Heart left ventricle (tissue), 16 donors: ENCODE results near the gene NDUFS8. TPM values are rescaled to one million over a fixed set of nuclear protein-coding genes. Genes with fewer than 3 reads are reported as not detected.
A peak's percentile ranks its signal among the peaks of the same experiment; 100 is the strongest.

Experiments used
- ATAC-seq, 4 donors: fragments of 200-7000 bp; cut with Tn5 transposase; one replicate each; pipeline ENCODE4 v1.9.1; 2020 to 2022; ENCODE audit warnings: moderate library complexity in 4 of 4, mild to moderate bottlenecking in 3 of 4, moderate number of reproducible peaks in 1 of 4
- DNase-seq, 5 donors: peaks; one replicate each; pipeline ENCODE4 v3.0.0-alpha.2; 2020
- H3K27ac ChIP-seq, 12 donors: fragments of 200-600 bp; sonication (generic) in 4 of 12; one replicate each; pipeline versions ENCODE4 v1.5.0 to v1.8.0; 2016 to 2022; ENCODE audit warnings: mild to moderate bottlenecking in 2 of 12
- H3K27me3 ChIP-seq, 9 donors: fragments of 200-600 bp; sonication (generic) in 2 of 9; one replicate each; pipeline versions ENCODE4 v1.5.1 to v1.8.0; 2016 to 2022; ENCODE audit warnings: mild to moderate bottlenecking in 3 of 9
- H3K36me3 ChIP-seq, 9 donors: fragments of 200-600 bp; sonication (generic) in 2 of 9; one replicate each; pipeline versions ENCODE4 v1.5.0 to v1.8.0; 2018 to 2022; ENCODE audit warnings: mild to moderate bottlenecking in 2 of 9
- H3K4me1 ChIP-seq, 12 donors: fragments of 200-600 bp; sonication (generic) in 4 of 12; one replicate each; pipeline versions ENCODE4 v1.5.0 to v1.8.0; 2016 to 2022; ENCODE audit warnings: mild to moderate bottlenecking in 3 of 12
- H3K4me3 ChIP-seq, 12 donors: fragments of 200-600 bp; sonication (generic) in 4 of 12; one replicate each; pipeline versions ENCODE4 v1.5.0 to v1.8.0; 2017 to 2022; ENCODE audit warnings: mild to moderate bottlenecking in 9 of 12, moderate library complexity in 4 of 12
- H3K9me3 ChIP-seq, 12 donors: fragments of 200-600 bp; sonication (generic) in 4 of 12; one replicate each; pipeline versions ENCODE4 v1.5.0 to v1.8.0; 2016 to 2022; ENCODE audit warnings: mild to moderate bottlenecking in 1 of 12
- CTCF ChIP-seq, 12 donors: fragments of 200-600 bp; sonication (generic) in 4 of 12; IDR thresholded peaks; one replicate each; pipeline versions ENCODE4 v1.5.0 to v1.8.0; 2018 to 2022; ENCODE audit warnings: antibody characterized with exemption in 12 of 12, mild to moderate bottlenecking in 5 of 12
- POLR2A ChIP-seq, 2 donors: fragments of 450-650 bp; IDR thresholded peaks; one replicate each; pipeline ENCODE4 v1.6.1; 2017; ENCODE audit warnings: antibody characterized with exemption in 2 of 2, mild to moderate bottlenecking in 2 of 2, moderate library complexity in 2 of 2
- WGBS, 4 donors: extraction: QIAGEN DNeasy Blood & Tissue Kit in 2 of 4; methylation state at CpG; one replicate each; pipeline versions ENCODE4 v1.1.5 to v1.1.7; 2013 to 2018; 5-methylcytosine and 5-hydroxymethylcytosine counted together
- intact Hi-C, 10 donors: fragments of 100-400 bp; cut with DNase I; formaldehyde crosslinking; loops; one replicate each; pipeline versions ENCODE4 v1.11.1 to v1.14.2; 2022
- polyA plus RNA-seq, 2 donors: library from polyadenylated mRNA; stranded (reverse); fragments of 200-250 nt; gene quantifications; one replicate each; pipeline ENCODE4 v1.2.3, GENCODE V29; 2013
- total RNA-seq, 9 donors: library from RNA; depleted of rRNA in 2 of 9; stranded (reverse); fragments of >200 nt in 2 of 9; fragmentation: NEBNext Ultra II Directional in 3 of 9; extraction: Animal tissue kit (Norgen Biotek cat#: 25700) in 3 of 9; gene quantifications; one replicate each; pipeline versions ENCODE4 v1.1.0 to v1.2.4, GENCODE V29; 2016 to 2023
- donor health status: ischemic (EF 13 %, LVEDD 7.1; RV severe dilation, severe dysfunction).
- donor health status: healthy with polysubstance abuse.
- donor health status: DM: no; HTN: yes; CAD: no.
- donor health status: DM: no; HTN: no; CAD: no.
- donor health status: ischemic (EF 25% LVEDD 6.9; RV normal size, moderate dysfunction).
- donor health status: ischemic (EF 25% LVEDD 5.7; RV mildly dilated, moderate dysfunction).
- donor health status: healthy.
- donor health status: DM: yes; HTN: yes; CAD: no.
- donor health status: ischemic (EF 35%, LVEDD 5.7; RV mildly dilated, moderate dysfunction).
- donor health status: nonischemic (EF 11% LVEDD 7.7; RV severe dilation, severe dysfunction).
- donor health status: DM: yes; HTN: yes; CAD: no.
- donor health status: PGD.
- donor health status: ischemic (EF 29% LVEDD 5.4; RV normal size, mild dysfunction).
- donor health status: nonischemic (EF 23%, LVEDD 6.1; RV moderate dilation, normal function).

The NDUFS8 gene
- total and polyA plus RNA-seq, 11 donors, result 262 to 948 (median 365) TPM

- H3K4me3 ChIP-seq, result no peak overlapping the region
- intact Hi-C loops, result no loop called here
- DNase-seq (no peak), ATAC-seq (no peak)
- 83 to 91% (median 91%) methylated on average over 8 to 18 of the region's 18 CpGs for WGBS, 4 donors
- peaks cover 0 to 4% (median 0%) of the 10 kb centered on the region in 12 donors for H3K4me1 ChIP-seq
- no peak overlapping the region for H3K27ac ChIP-seq
- H3K27me3 ChIP-seq, result no peaks in the 10 kb centered on the region
- TF ChIP-seq POLR2A (IDR thresholded peaks at IDR 0.05), result no peak
- TF ChIP-seq CTCF (IDR thresholded peaks at IDR 0.05), result no peak
- peaks cover 0 to 80% (median 32%) of the 10 kb centered on the region in 9 donors for H3K36me3 ChIP-seq
- H3K9me3 ChIP-seq, result no peaks in the 10 kb centered on the region
Measured at GRCh38 chr11:68050371-68050841, 19.9 kb downstream of the NDUFS8 start.

GRCh38 chr11:68051191-68052136 lies 21.0 kb downstream of the NDUFS8 start:
- peak in 2 of 4 donors; percentile 5 to 22 for ATAC-seq
- no peaks in the 10 kb centered on the region for H3K27me3 ChIP-seq
- TF ChIP-seq POLR2A (IDR thresholded peaks at IDR 0.05) (no peak), CTCF (IDR thresholded peaks at IDR 0.05) (no peak)
- H3K4me1 ChIP-seq, result peaks cover 0 to 4% (median 0%) of the 10 kb centered on the region in 12 donors
- intact Hi-C loops, result no loop called here
- DNase-seq, result peak in 2 of 5 donors; percentile 10 to 61
- 77 to 84% (median 80%) methylated on average over 14 of the region's 14 CpGs for WGBS, 4 donors
- H3K36me3 ChIP-seq, result peaks cover 0 to 69% (median 32%) of the 10 kb centered on the region in 9 donors
- H3K9me3 ChIP-seq, result no peaks in the 10 kb centered on the region
- H3K27ac ChIP-seq, result no peak overlapping the region
- no peak overlapping the region for H3K4me3 ChIP-seq

- H3K27me3 ChIP-seq, result no peaks in the 10 kb centered on the region
- H3K4me1 ChIP-seq, result peaks cover 0 to 4% (median 0%) of the 10 kb centered on the region in 12 donors
- 84 to 90% (median 89%) methylated on average over 15 of the region's 15 CpGs for WGBS, 4 donors
- no peaks in the 10 kb centered on the region for H3K9me3 ChIP-seq
- no peak for DNase-seq
- TF ChIP-seq POLR2A (IDR thresholded peaks at IDR 0.05), result no peak
- no peak for TF ChIP-seq CTCF (IDR thresholded peaks at IDR 0.05)
- peaks cover 0 to 63% (median 32%) of the 10 kb centered on the region in 9 donors for H3K36me3 ChIP-seq
- intact Hi-C loops, result no loop called here
- ATAC-seq, result no peak
- no peak overlapping the region for H3K27ac ChIP-seq
- no peak overlapping the region for H3K4me3 ChIP-seq
Measured at GRCh38 chr11:68052137-68052873, 21.8 kb downstream of the NDUFS8 start.

GRCh38 chr11:68053117-68053516 lies 22.6 kb downstream of the NDUFS8 start:
- no peaks in the 10 kb centered on the region for H3K27me3 ChIP-seq
- H3K9me3 ChIP-seq, result no peaks in the 10 kb centered on the region
- H3K36me3 ChIP-seq, result peaks cover 0 to 62% (median 30%) of the 10 kb centered on the region in 9 donors
- intact Hi-C loops, result no loop called here
- peak; percentile 5 to 33 (median 18) for ATAC-seq
- TF ChIP-seq CTCF (IDR thresholded peaks at IDR 0.05) (no peak), POLR2A (IDR thresholded peaks at IDR 0.05) (no peak)
- H3K4me1 ChIP-seq, result peaks cover 0 to 4% (median 0%) of the 10 kb centered on the region in 12 donors
- H3K27ac ChIP-seq, result no peak overlapping the region
- WGBS, 4 donors, result 62 to 75% (median 67%) methylated on average over 8 to 9 of the region's 9 CpGs
- H3K4me3 ChIP-seq, result no peak overlapping the region
- DNase-seq, result peak in 2 of 5 donors; percentile 6 to 61
